Type B pancreatic cell (in vitro differentiated cells): ENCODE measurements around the gene GLYAT. TPM values are rescaled to one million over a fixed set of nuclear protein-coding genes. Genes with fewer than 3 reads are reported as not detected.
"Not testable (repeated sequence)": the region's sequence is repeated elsewhere in the genome, so short reads cannot be mapped to it uniquely, and the experiment has no call there.

ENCODE experiments used
- DNase-seq: peaks from one replicate; pipeline ENCODE4 v3.0.0; 2021; ENCODE audit warnings: mixed read lengths; ENCODE audit not compliant: unreplicated experiment; ENCODE audit errors: extremely low spot score
- H3K27ac Mint-ChIP-seq: 2 replicates; pipeline ENCODE4 v1.8.0; 2021; ENCODE audit warnings: mild to moderate bottlenecking, mixed read lengths
- H3K27me3 Mint-ChIP-seq: 2 replicates; pipeline ENCODE4 v1.8.0; 2021; ENCODE audit warnings: mixed read lengths
- H3K36me3 Mint-ChIP-seq: 2 replicates; pipeline ENCODE4 v1.8.0; 2021; ENCODE audit warnings: mixed read lengths
- H3K4me1 Mint-ChIP-seq: one replicate; pipeline ENCODE4 v1.8.0; 2021; ENCODE audit warnings: mixed read lengths; ENCODE audit not compliant: unreplicated experiment
- H3K4me3 Mint-ChIP-seq: 2 replicates; pipeline ENCODE4 v1.8.0; 2021; ENCODE audit warnings: mild to moderate bottlenecking, mixed read lengths
- H3K9me3 Mint-ChIP-seq: 2 replicates; pipeline ENCODE4 v1.8.0; 2021; ENCODE audit warnings: mixed read lengths
- total RNA-seq: library from RNA; stranded (reverse); gene quantifications from 2 replicates; pipeline ENCODE4 v1.2.1, GENCODE V29; 2021; ENCODE audit warnings: low replicate concordance
- TF ChIP-seq, protein P1 (sequence below): fragments of 200-600 bp; sonication (generic); conservative IDR thresholded peaks from 2 replicates; pipeline ENCODE4 v1.5.0; 2021; ENCODE audit warnings: antibody characterized with exemption, mild to moderate bottlenecking

Gene GLYAT
- total RNA-seq, 1 donor from 2014 or later = 1.6 TPM

DNA sequence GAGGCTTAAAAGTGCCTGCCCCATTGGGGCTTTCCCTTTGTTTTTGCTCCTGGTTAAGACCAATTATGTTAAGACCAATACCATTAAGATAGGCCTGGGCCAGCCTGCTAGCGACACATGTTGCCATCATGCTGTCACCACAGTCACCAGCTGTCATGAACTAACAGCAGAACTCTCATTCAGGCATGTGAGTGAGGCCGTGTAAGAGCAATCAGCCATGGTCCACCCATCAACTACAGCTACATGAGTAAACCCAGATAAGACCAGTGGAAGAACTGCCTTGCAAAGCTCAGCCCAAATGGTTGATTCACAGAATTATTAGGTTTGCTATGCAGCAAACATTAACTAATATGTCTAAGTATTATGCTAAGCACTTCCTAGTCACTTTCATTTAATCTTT, 19.9 kb downstream of the GLYAT start:
- Mint-ChIP-seq H3K36me3 (no peaks in the 10 kb centered on the region), H3K9me3 (no peaks in the 10 kb centered on the region), H3K27me3 (no peaks in the 10 kb centered on the region), H3K4me1 (no peaks in the 10 kb centered on the region), H3K4me3 (no peak overlapping the region), H3K27ac (no peak overlapping the region)
- TF ChIP-seq, protein P1, sequence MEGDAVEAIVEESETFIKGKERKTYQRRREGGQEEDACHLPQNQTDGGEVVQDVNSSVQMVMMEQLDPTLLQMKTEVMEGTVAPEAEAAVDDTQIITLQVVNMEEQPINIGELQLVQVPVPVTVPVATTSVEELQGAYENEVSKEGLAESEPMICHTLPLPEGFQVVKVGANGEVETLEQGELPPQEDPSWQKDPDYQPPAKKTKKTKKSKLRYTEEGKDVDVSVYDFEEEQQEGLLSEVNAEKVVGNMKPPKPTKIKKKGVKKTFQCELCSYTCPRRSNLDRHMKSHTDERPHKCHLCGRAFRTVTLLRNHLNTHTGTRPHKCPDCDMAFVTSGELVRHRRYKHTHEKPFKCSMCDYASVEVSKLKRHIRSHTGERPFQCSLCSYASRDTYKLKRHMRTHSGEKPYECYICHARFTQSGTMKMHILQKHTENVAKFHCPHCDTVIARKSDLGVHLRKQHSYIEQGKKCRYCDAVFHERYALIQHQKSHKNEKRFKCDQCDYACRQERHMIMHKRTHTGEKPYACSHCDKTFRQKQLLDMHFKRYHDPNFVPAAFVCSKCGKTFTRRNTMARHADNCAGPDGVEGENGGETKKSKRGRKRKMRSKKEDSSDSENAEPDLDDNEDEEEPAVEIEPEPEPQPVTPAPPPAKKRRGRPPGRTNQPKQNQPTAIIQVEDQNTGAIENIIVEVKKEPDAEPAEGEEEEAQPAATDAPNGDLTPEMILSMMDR = no peak
- DNase-seq = no peak

DNA sequence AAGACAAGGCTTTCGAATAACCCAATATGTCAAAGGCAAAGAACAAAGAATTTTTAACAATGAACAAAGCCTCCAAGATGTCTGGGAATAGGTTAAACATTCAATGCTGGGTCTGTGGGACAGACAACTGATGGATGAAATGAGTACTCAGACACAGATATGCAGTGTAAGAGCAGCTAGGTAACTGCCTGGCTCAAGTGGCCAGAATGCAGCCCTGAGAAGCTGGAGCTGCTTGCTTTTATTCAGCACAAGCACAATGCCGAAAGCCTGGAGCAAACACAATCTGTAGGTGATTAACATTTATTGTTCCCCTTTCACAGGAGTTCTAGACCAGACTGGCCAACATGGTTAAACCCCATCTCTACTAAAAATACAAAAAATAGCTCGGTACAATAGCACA, 24.0 kb downstream of the GLYAT start:
- no peak for DNase-seq
- Mint-ChIP-seq H3K4me1 (no peaks in the 10 kb centered on the region), H3K27me3 (no peaks in the 10 kb centered on the region), H3K27ac (no peak overlapping the region), H3K4me3 (no peak overlapping the region), H3K9me3 (no peaks in the 10 kb centered on the region), H3K36me3 (no peaks in the 10 kb centered on the region)
- TF ChIP-seq, protein P1 = no peak

DNA sequence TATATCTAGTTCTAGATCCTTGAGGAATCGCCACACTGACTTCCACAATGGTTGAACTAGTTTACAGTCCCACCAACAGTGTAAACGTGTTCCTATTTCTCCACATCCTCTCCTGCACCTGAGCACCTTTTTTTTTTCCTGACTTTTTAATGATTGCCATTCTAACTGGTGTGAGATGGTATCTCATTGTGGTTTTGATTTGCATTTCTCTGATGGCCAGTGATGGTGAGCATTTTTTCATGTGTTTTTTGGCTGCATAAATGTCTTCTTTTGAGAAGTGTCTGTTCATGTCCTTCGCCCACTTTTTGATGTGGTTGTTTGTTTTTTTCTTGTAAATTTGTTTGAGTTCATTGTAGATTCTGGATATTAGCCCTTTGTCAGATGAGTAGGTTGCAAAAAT, 34.9 kb downstream of the GLYAT start:
- not testable (repeated sequence) for H3K4me3 Mint-ChIP-seq, H3K27me3 Mint-ChIP-seq, H3K36me3 Mint-ChIP-seq, DNase-seq, H3K9me3 Mint-ChIP-seq, H3K4me1 Mint-ChIP-seq, H3K27ac Mint-ChIP-seq

DNA sequence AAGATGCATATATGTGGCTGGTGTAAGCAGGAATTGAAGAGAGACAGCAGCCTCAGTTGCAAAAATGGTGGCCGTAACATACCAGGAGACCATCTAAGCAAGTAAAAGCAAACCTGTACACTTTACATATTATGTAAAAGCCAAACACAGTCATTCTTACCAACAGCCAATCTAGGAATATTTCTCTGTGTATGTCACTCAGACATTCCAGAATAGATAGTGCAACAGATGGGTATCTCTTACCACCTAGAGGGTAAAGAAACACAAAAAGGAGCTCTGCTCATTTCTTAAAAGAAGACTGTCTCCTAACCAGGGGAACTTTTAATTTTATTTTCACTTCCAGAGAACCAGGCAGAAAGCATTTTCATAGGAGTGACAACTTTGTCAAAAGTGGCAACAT, 38.7 kb downstream of the GLYAT start:
- H3K9me3 Mint-ChIP-seq = no peaks in the 10 kb centered on the region
- no peak overlapping the region for H3K27ac Mint-ChIP-seq
- H3K4me3 Mint-ChIP-seq = no peak overlapping the region
- H3K27me3 Mint-ChIP-seq = no peaks in the 10 kb centered on the region
- TF ChIP-seq, protein P1 = no peak
- no peaks in the 10 kb centered on the region for H3K36me3 Mint-ChIP-seq
- no peak for DNase-seq
- no peaks in the 10 kb centered on the region for H3K4me1 Mint-ChIP-seq

DNA sequence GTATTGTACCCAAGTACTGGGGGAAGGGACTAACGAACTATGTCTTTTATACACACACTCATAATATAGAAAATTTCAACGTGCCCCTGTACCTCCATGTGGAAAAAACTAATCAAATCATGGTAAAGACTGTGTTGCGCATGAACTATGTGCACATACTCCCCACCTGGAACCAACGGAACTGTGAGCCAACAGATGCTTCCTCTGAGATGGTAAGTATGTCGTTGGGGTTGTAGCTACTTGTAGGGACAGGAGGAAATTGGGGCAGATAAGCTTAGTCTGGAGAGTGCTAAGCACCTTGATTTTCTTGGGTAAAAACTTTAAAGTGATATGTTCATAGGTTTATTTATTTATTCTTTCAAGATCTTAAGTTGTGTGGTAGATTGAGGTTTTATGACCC, 40.1 kb downstream of the GLYAT start:
- Mint-ChIP-seq H3K9me3 (no peaks in the 10 kb centered on the region), H3K4me3 (no peak overlapping the region), H3K27me3 (no peaks in the 10 kb centered on the region), H3K36me3 (no peaks in the 10 kb centered on the region), H3K4me1 (no peaks in the 10 kb centered on the region), H3K27ac (no peak overlapping the region)
- no peak for DNase-seq
- TF ChIP-seq, protein P1 = no peak

DNA sequence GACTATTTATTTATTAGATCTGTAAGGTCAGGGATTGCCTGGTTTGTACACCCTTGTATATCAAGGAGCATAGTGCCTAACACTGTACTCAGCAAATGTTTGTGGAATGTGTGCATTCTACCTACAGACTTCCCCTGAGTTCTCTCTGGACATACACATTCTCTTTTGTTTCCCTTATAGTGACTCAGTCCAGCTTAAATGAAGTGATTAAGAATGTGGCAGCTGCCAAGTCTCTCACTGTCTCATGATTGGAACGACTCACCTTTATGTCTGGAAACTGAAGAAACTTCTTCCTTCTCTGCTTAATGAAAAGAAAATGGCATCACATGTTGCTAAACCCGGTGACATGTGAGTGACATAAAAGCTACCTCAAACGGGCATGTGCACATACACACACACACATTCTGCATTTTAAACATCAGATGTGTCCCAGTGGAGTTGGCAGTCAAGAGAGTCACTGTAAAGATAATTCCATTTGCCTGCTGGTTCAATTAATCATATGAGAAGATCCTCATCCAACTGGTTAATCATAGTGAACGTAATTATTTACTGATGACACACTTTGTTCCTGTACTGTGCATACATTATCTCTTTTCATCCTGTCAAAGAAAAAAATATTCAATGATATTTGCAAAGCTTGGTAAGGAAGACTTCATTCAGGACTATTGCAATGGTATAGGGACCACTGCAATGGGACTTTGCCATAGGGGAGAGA, 42.8 kb downstream of the GLYAT start:
- no peak for DNase-seq
- Mint-ChIP-seq H3K4me1 (no peaks in the 10 kb centered on the region), H3K36me3 (no peaks in the 10 kb centered on the region), H3K4me3 (no peak overlapping the region), H3K9me3 (no peaks in the 10 kb centered on the region), H3K27ac (no peak overlapping the region), H3K27me3 (no peaks in the 10 kb centered on the region)
- TF ChIP-seq, protein P1 = no peak
